ENCODE data around the gene ZNF134.

The ZNF134 gene

DNA sequence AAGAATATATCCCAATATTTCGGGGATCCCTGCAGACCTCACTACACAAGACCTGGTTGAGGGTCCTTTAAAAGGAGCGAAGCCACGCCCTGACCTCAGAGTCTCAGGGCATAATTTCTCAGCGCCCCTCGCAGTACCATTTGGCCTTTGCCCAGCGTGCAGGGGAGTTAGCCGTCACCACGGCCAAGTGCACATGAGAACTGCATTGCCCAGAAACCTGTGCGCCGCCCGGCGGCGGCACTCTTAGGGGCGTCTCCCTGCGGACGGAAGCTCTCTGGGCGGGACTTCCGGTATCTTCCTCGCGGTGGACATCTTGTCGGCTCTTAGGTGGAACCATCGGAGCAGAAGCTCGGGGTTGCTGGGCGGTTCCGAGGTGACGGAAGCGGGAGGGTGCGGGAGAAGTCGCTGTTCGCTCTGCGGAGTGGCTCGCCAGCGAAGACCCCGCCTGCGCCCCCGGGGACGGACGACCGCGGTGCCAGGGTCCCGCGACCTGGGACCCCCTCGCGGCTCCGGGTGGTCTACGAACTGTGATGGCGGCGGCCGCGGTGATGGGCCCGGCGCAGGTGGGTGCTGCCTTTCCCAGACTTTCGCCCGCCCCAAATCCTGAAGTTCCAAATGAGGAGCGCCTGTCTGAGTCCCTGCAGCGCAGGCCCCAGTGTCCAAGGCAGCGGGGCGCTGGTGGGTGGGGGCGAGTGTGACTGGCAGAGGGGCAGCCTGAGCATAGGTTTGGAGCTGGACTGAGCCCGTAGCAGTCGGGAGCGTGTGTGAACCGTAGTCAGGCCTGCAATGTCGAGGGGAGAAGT lies at the start of gene ZNF134:
TSS of gene ZNF134 (plus strand) at position 302 of the 803 bp plus-strand sequence. CDS start 5,227 bp downstream, outside the sequence.
- DNase-seq = peak; percentile 89 to 94

DNA sequence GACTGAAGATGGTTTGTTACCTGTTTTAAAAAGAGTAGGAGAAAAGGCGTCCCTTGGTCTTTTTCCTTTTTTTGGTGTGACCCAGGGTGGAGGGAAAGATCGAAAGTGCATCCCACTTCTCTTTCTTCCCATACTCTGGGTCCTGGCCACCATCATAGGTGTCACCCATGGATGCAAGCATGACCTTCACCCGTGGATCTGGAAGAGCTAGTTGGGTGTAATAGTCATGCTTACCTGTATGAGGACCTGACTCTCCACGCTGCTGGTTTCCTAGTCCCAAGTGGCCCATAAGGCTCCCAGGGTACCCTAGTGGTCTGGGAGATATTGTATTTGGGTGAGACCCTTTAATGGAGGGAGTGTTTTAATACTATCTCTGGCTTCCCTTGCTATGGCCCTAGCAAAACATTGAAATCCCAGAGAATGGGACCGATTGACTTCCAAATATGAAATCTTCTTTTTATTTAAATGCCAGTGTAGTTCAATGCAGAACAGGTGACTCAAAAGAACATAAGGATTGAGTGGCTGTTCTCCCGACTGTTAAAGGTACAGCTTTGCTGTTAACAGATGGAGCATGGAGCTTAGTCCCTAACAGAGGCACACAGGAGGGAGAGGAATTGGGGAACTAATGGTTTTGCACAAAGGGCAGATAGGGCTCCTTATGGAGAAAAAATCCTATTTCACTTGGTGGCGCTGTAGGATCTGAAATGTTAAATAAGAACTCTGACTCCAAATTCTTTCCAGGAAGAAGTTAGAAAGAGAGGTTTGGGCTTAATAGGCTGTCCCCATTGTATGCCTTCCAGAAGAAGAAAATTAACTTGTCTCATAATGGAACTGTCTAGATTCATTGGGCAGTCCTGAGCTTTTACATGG lies 47.4 kb upstream of the ZNF134 start:
- peak in 1 of 2 experiments; percentile 19 for DNase-seq

DNA sequence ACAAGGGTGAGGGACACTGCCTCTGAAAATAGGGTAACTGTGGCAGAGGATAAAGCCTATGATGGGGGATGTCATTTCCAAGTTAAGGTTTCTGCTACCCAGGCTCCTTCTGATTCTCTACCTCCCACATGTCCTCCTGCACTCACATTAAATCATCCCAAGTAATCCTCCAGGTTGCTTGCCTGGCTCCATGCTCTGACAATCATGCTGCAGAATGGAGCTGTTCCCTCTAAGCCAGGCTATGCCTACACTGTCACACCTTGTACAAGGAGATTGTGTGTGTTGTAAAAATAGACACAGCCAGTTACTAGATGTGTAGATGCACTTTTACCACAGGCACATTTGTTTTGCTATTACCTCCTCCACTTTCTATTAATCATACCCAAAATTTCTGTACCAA lies 43.3 kb upstream of the ZNF134 start:
- DNase-seq = no peak

DNA sequence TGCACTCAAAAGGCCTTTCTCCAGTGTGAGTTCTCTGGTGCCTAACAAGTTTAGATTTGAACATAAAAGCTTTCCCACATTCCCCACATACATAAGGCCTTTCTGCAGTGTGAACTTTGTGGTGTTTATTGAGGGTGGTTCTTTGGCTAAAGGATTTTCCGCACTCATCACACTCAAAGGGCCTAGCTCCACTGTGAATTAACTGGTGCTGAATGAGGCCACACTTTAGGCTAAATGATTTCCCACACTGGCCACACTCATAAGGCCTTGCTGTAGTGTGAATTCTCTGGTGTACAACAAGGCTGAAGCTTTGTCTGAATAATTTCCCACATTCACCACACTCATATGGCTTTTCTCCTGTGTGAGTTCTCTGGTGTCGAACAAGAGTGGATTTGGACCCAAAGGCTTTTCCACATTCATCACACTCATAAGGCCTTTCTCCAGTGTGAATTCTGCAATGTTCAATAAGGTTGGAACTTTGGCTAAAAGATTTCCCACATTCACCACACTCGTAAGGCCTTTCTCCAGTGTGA lies 41.6 kb upstream of the ZNF134 start:
- no peak for DNase-seq

DNA sequence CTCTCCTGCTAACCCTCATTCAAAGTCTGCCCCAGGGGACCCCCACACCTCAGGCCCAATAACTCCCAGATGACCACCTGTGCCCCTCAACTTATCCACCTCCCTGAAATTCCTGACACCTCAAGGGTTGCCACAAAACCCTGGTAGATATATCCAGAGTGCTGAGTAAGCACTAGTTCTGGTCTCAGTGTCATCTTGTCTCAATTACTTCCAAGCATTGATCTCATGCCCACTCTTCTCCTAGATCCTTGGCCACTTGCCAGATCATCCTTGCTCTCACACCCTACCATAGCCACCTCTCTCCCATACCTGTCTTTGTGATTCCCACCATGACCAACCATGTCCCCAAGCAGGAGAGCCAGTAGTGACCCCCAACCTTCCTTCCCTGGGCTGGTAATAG lies 37.4 kb upstream of the ZNF134 start:
- no peak for DNase-seq

DNA sequence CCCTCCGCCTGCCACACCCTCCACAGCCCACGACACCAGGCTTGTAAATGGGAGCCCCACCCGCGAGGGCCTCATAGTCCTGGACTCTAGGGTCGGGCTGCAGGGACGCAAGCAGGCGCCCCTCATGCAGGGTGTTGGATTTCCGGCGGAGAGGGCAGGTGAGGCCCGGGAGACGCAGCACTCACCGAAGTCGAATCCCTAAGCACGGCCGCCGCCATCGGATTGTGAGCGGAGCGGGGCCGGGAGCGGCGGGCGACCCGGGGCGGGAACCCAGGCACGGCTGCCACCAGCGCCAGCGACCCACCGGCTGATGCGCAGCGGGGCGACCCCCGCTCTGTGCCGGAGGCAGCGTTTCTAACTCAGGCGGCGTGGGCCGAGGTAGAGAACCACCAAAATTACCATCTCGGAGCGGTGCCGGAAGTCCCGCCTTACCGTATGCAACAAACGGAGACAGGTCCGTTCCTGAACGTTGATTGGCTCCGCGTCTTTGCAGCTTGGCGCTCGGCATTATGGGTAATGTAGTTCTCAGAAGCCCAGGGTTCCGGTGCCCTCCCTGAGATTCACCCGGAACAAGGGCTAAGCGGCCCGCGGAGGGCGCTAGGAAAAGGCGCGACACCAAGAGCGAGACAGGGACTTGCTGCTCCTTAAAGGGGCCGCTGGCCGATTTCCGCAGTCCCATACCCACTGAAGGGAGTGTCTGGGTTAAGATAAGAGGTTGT lies 35.4 kb upstream of the ZNF134 start, which contains the start of gene ZNF416:
TSS of gene ZNF416 (minus strand) at position 425 of the 719 bp plus-strand sequence. CDS start at position 218, 207 bp downstream.
- peak; percentile 97 to 100 for DNase-seq

DNA sequence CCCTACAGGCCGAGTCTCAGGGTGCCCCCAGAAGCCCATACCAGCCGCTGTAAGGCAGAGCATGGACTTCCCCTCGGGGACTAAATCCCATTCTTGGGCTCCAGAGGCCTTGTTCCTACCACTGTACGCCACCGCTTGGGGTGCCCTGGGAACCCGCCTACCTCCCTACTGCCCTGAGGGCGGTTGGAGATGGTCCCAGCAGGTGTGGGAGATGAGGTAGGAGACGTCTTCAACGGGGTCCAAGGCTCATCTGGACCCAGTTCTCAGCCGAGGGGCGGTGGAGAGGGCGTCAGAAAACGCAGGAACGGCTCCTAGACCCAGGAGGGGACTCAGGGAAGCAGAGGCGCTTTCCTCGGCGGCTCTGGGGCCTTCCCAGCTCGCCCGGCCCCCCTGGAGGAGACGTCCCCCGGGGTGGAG lies 30.9 kb upstream of the ZNF134 start:
- no peak for DNase-seq

DNA sequence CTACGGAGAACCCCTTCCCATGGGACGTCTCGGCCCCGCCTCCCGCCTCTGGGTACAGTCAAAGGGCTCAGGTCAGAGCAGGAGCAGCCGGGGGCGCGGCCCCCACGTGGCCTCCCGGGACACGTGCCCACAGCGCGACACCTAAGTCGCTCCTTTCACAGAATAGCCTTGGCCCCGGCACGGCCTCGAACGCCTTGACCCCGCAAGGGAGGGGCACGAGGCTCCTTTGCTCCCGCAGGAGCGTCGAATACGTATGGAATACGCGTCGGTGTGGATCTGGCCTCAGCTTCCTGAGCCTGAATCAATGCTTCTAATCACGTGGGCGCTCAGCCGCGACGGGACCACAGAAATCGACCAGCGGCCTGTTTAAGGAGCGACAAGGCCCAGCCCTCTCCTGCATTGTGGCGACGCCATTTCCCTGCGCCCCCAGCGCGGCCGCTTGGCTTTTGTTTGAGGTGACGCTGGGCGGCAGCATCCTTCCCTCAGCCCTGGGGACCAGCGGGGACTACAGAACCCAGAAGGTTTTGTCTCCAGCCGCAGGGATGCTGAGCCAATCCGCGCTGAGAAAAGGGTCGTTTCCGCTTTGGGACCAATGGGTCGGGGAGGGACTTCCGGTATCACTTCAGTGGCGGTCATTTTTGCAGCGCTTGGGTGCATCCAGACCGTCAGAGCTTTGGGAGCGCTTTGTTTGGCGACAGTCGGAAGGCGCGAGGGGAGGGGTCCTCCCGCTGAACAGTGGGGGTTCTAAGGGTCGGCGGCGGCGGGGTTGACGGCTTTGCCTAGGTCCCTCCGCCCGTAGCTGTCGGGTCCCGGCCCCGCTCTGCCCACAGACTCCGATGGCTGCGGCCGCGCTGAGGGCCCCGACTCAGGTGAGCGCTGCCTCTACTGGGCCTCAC lies 30.3 kb upstream of the ZNF134 start, which contains the start of gene ZIK1:
TSS of gene ZIK1 (plus strand) at position 625 of the 896 bp plus-strand sequence. CDS start at position 837, 212 bp downstream.
- peak; percentile 97 to 99 for DNase-seq

DNA sequence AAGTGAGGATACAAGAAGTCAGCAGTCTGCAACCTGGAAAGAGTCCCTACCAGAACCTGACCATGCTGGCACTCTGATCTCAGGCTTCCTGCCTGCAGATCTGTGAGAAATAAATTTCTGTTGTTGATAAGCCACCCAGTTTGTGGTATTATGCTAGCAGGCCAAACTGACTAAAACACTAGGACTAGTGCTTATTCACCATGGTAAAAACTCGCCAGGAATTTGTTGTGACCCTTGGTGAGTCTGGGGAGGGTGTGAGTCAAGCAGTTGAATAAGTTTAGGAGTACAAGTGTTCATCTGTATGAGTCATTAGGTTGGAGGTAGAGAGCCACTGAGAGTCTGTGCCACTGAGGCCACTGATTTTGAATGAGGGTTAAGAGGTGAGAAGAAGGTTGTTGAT lies 26.5 kb upstream of the ZNF134 start:
- no peak for DNase-seq

DNA sequence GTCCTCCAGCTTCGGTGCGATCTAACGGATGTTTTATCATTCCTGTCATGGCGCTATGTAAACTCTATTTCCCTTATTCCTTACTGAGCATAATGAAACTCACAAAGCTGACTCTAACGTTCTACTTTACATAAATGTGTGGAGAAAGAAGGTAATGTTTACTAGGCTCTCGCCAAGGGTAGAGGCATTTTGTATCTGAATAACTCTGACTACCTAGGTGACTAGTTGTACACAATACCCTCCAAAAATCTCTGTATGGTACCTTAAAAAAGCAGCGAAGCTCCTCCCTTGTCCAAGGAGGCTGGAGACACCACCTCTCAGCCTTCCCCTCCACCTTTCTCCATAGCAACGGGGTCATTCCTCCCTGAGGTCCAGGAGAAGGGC lies 14.7 kb upstream of the ZNF134 start:
- no peak for DNase-seq

DNA sequence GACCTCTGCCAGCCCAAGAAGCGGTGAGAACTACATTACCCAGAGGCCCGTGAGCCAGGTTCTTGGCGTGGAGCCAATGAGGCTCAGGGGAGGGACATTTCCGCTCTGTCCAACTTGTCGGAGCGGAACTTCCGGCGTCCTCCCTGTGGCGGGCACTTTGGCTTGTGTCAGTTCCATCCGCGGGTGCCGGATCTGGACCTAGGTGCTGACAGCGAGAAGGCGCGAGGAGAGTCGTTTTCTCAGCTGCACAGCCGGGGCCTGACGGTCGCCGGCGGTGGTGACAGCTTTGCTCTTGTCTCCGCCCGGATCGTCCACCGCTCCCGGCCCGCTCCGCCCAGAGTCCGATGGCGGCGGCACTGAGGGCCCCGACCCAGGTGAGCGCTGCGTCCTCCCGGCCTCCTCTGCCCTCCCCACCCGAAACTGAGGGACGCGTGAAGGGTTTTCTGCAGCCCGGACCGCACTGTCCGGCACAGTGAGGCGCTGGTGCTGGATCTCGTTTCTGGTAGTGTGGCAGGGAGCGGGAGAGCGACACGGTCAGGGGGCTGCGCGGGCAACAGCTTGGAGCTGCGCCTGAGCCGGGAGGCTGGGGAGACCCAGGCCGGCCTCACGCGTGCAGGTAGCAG lies 14.2 kb upstream of the ZNF134 start, which contains the start of gene ZNF530:
TSS of gene ZNF530 (plus strand) at position 125 of the 623 bp plus-strand sequence. CDS start 4,461 bp downstream, outside the sequence.
- peak; percentile 95 to 97 for DNase-seq

DNA sequence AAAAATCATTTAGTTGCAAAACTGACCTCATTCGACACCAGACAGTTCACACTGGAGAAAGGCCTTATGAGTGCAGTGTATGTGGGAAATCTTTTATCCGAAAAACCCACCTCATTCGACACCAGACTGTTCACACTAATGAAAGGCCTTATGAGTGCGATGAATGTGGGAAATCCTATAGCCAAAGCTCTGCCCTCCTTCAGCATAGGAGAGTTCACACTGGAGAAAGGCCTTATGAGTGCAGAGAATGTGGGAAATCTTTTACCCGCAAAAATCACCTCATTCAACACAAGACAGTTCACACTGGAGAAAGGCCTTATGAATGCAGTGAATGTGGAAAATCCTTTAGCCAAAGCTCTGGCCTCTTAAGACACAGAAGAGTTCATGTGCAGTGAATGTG lies 7.1 kb upstream of the ZNF134 start:
- no peak for DNase-seq

DNA sequence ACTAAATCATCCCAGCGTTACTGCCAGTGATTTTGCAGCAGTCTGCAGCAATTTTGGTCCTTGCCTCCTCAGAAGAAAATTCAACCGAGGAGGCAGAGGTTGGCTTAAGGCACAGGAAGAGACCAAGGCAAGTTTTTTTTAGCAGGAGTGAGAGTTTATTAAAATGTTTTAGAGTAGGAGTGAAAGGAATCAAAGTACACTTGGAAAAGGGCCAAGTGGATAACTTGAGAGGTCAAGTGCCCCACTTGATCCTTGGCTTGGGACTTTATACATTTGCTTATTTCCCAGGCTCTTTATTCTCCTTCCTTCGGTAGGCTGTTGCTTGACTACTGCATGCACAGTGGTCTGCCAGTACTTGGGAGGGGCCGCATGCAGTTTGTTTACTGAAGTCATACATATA lies 2.9 kb upstream of the ZNF134 start:
- no peak for DNase-seq

DNA sequence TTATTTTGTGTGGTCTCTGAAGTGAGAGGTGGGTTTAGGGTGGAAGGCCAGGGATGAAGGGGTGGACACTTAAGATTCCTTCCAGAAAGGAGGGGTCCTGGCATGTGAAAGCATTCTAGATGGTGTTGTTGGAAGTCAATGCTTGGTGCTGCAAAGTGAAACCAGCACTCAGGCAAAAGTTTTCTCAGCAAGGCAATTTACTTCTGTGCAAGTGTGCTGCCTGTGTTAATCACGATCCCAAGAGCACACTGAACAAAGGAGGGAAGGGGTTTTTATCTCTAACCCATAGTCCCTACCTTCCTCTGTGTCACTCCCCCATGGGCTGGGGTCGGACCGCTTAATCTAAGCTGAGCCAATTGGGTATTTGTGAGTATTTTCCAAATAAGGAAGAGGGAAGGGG lies 1.3 kb downstream of the ZNF134 start:
- no peak for DNase-seq

DNA sequence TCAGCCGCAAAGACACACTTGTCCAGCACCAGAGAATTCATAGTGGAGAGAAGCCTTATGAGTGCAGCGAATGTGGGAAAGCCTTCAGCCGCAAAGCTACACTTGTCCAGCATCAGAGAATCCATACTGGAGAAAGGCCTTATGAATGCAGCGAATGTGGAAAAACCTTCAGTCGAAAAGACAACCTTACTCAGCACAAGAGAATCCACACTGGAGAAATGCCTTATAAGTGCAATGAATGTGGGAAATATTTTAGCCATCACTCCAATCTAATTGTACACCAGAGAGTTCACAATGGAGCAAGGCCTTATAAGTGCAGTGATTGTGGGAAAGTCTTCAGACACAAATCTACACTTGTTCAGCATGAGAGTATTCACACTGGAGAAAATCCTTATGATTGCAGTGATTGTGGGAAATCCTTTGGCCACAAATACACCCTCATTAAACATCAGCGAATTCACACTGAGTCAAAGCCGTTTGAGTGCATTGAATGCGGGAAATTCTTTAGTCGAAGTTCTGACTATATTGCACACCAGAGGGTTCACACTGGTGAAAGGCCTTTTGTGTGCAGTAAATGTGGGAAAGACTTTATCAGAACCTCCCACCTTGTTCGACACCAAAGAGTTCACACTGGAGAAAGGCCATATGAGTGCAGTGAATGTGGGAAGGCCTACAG lies 6.8 kb downstream of the ZNF134 start:
- no peak for DNase-seq

DNA sequence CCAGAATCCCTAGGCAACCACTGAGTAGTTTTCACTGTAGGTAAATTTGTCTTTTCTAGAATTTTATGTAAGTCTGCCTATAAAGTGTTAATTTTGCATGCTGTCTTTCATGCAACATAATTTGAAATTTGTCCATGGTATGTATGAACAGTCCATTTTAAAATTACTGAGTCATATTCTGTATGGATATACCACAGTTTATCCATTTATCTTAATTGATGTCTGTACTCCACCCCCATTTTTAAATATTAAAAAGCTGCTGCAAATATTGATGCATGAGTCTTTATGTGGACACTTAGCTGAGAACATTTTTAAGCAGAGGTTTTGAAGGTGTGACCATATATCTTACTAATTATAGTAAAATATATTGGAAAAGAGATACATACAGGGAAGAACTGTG lies 9.0 kb downstream of the ZNF134 start:
- no peak for DNase-seq

DNA sequence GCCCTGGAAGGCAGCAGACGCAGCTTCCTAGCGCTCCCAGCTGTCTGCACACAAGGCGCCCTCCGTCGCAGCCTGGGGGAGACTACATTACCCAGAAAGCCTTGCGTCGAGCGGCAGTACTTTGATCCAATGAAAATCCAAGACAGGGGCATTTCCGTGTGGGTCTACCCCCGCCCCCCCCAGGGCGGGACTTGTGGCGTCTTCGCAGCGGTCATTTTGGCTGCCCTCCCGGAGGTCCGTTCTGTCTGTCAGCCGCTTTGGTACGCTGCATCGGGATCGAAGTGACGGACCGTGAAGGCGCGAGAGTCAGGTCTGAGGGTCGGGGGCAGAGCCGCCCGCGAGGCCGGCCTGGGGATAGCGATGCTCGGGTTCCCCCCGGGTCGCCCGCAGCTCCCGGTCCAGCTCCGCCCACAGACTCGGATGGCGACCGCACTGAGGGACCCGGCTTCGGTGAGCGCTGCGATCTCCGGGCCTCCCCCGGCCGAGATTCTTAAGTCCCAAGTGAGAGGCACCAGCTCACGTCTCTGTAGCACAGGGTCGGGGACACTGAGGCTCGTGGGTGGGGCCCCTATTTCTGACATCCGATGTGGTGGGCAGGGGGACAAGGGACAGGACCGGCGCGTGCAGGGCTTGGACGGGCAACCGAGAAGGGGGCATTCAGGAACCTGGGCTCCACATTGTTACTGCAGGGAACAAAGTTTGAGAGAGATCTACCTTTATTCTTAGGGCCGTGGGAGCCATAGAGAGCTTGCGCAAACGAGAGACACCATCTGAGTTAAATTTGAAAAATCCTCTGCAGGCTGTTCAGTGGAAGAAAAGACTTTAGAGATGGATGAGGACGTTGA lies 19.2 kb downstream of the ZNF134 start, which contains the start of gene ZNF211:
TSS of gene ZNF211 (plus strand) at position 182 of the 845 bp plus-strand sequence. CDS start at position 361, 179 bp downstream.
- peak; percentile 95 to 99 for DNase-seq

DNA sequence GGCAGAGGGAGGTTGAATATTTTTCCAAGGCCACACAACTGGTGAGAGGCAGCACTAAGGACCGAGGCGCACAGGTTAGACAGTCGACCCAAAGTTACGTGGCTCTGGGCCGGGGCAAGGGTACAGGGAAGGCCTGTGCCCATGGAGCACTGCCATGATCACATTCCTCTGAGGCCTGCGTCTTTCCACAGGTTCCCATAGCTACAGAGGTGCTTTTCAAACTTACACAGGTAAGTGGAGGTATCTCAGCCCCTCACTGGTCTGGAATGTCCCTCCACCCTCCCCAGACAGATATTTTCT lies 19.7 kb downstream of the ZNF134 start:
- DNase-seq = no peak

DNA sequence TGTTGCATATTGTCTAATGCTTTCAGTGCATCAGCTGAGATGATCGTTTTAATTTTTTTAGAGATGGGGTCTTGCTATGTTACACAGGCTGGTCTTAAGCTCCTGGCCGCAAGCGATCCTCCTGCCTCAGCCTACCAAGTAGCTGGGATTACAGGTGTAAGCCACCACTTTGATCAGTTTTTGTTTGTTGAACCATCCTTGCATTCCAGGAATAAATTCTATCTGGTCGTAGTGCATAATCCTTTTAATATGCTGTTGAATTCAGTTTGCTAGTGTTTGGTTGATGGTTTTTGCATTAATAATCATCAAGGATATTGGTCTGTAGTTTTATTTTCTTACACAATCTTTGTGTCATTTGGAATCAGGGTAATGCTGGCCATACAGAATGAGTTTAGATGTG lies 23.3 kb downstream of the ZNF134 start:
- no peak for DNase-seq

Measured in NCI-H524 (cell line).